Activated CD4-positive, alpha-beta memory T cell treated with anti-CD3 and anti-CD28 coated beads for 36 hours (primary cell): ENCODE data around the gene NEDD9. TPM values are rescaled to one million over a fixed set of nuclear protein-coding genes. Genes with fewer than 3 reads are reported as not detected.

Source experiments
- CTCF ChIA-PET: fragments of 350-600 bp; sonication (Branson Sonifier 250); formaldehyde crosslinking; loops from one replicate; lab custom pipeline; 2021; ENCODE audit warnings: antibody characterized with exemption, inconsistent platforms; lab: Charles Lee
- POLR2A ChIA-PET: fragments of 350-600 bp; sonication (Branson Sonifier 250); formaldehyde crosslinking; loops from one replicate; lab custom pipeline; 2021; ENCODE audit warnings: antibody characterized with exemption; lab: Charles Lee
- DNase-seq: peaks from one replicate; pipeline ENCODE4 v3.0.0-alpha.2; 2020
- H3K27ac Mint-ChIP-seq: one replicate; pipeline ENCODE4 v1.8.0; 2021; ENCODE audit warnings: mixed read lengths
- H3K27me3 Mint-ChIP-seq: one replicate; pipeline ENCODE4 v1.8.0; 2021; ENCODE audit warnings: mixed read lengths
- H3K36me3 Mint-ChIP-seq: one replicate; pipeline ENCODE4 v1.8.0; 2021; ENCODE audit warnings: mixed read lengths
- H3K4me1 Mint-ChIP-seq: one replicate; pipeline ENCODE4 v1.8.0; 2021; ENCODE audit warnings: low read depth, mixed read lengths
- H3K4me3 Mint-ChIP-seq: one replicate; pipeline ENCODE4 v1.8.0; 2021; ENCODE audit warnings: mild to moderate bottlenecking, mixed read lengths
- H3K9me3 Mint-ChIP-seq: one replicate; pipeline ENCODE4 v1.8.0; 2021; ENCODE audit warnings: mixed read lengths
- intact Hi-C: fragments of 100-400 bp; cut with micrococcal nuclease; formaldehyde crosslinking; loops from one replicate; pipeline ENCODE4 v1.15.1; 2023
- total RNA-seq, 2 experiments: library from RNA; stranded (reverse); gene quantifications; one replicate each; pipeline ENCODE4 v1.2.3, GENCODE V29; 2021

NEDD9 gene
- total RNA-seq, 2 experiments from 2014 or later: 26.6 to 31.5 TPM

GRCh38 chr6:11231564-11232192 is 790 bp downstream of the NEDD9 start:
- Mint-ChIP-seq H3K4me3 (peak overlapping the region; percentile 81), H3K27ac (peak overlapping the region; percentile 96), H3K4me1 (peaks cover 59% of the 10 kb centered on the region), H3K27me3 (no peaks in the 10 kb centered on the region), H3K36me3 (peaks cover 8% of the 10 kb centered on the region), H3K9me3 (no peaks in the 10 kb centered on the region)
- ChIA-PET POLR2A (interaction anchor here (0.9 to 4.2 kb wide), 17 partner anchors 9 to 229 kb away, joined by 3 to 51 read pairs (median 6); no protein-coding TSS in a partner anchor), CTCF (interaction anchor here (1.2 to 2.8 kb wide), 6 partner anchors 9 to 265 kb away, joined by 3 to 13 read pairs (median 4); no protein-coding TSS in a partner anchor)
- DNase-seq: no peak
- intact Hi-C loops: loop anchor here (1.0 to 10.0 kb wide), 15 partner anchors 7 to 483 kb away; partner anchors contain the start of gene SMIM13

GRCh38 chr6:11231108-11231463 is 1.4 kb downstream of the NEDD9 start:
- Mint-ChIP-seq H3K27ac (peak overlapping the region; percentile 72), H3K27me3 (no peaks in the 10 kb centered on the region), H3K36me3 (peaks cover 8% of the 10 kb centered on the region), H3K4me1 (peaks cover 58% of the 10 kb centered on the region), H3K4me3 (peak overlapping the region; percentile 81), H3K9me3 (no peaks in the 10 kb centered on the region)
- intact Hi-C loops: loop anchor here (10.0 kb wide), 1 partner anchor 484 kb away; no protein-coding TSS in a partner anchor
- POLR2A ChIA-PET: interaction anchor here (0.9 to 4.2 kb wide), 11 partner anchors 8 to 229 kb away, joined by 5 to 51 read pairs (median 7); no protein-coding TSS in a partner anchor
- CTCF ChIA-PET: interaction anchor here (1.4 to 2.0 kb wide), 3 partner anchors 58 to 265 kb away, joined by 3 to 15 read pairs (median 5); no protein-coding TSS in a partner anchor
- no peak for DNase-seq

DNA sequence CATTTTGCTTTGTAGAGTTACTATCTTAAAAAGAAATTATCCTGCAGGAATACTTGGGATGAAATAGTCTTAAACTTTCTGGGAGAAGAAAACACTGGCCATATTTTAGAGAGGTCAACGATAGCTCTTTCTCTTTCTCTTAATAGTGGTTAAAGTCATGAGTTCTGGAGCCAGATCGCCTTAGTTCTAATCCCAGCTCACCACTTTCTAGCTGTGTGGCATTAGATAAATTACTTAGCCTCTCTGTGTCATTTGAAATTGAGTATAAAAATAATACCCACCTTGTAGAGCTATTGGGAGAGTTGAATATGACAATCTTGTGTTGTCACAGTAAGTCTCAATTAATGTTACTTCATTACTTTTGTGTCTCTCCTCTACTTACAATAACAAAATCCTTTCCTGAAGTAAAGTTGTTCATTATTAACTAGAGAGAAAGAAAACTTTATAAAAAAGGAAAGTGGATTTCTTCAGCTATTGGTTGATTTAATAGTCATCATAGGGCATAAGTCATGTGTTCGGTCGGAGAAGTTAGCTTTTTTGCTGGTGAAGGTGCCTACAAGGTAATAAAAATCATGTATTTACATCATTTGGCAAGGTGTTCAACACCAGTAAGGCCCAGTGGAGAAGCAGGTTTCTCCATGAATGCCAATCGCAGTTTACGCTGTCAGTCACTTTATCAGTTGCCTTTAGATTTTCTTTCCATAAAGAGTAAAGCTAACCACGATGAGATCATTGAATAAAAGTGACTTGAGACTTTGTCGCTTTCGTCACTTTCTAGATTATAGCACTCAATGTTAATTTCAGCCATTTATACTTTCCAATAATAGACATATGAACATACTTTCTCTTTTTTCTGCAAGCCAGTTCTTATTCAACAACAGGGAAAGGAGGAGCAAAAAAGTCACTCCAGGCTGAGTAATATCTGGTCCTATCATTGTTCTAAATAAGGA is 2.0 kb downstream of the NEDD9 start:
- CTCF ChIA-PET: interaction anchor here (1.4 to 2.0 kb wide), 3 partner anchors 58 to 266 kb away, joined by 3 to 15 read pairs (median 5); no protein-coding TSS in a partner anchor
- H3K27me3 Mint-ChIP-seq: no peaks in the 10 kb centered on the region
- POLR2A ChIA-PET: interaction anchor here (0.7 to 4.2 kb wide), 13 partner anchors 7 to 152 kb away, joined by 3 to 51 read pairs (median 5); no protein-coding TSS in a partner anchor
- H3K27ac Mint-ChIP-seq: peak overlapping the region; percentile 72
- H3K9me3 Mint-ChIP-seq: no peaks in the 10 kb centered on the region
- intact Hi-C loops: loop anchor here (10.0 kb wide), 1 partner anchor 484 kb away; no protein-coding TSS in a partner anchor
- no peak for DNase-seq
- H3K36me3 Mint-ChIP-seq: peaks cover 10% of the 10 kb centered on the region
- peak overlapping the region; percentile 81 for H3K4me3 Mint-ChIP-seq
- H3K4me1 Mint-ChIP-seq: peaks cover 58% of the 10 kb centered on the region

GRCh38 chr6:11229655-11230046 is 2.8 kb downstream of the NEDD9 start:
- ChIA-PET POLR2A (interaction anchor here (1.0 to 4.2 kb wide), 6 partner anchors 15 to 153 kb away, joined by 3 to 51 read pairs (median 5); no protein-coding TSS in a partner anchor), CTCF (interaction anchor here (1.4 to 2.0 kb wide), 3 partner anchors 57 to 267 kb away, joined by 3 to 15 read pairs (median 5); no protein-coding TSS in a partner anchor)
- Mint-ChIP-seq H3K27me3 (no peaks in the 10 kb centered on the region), H3K36me3 (peaks cover 15% of the 10 kb centered on the region), H3K4me3 (peak overlapping the region; percentile 81), H3K27ac (no peak overlapping the region), H3K4me1 (peaks cover 64% of the 10 kb centered on the region), H3K9me3 (no peaks in the 10 kb centered on the region)
- DNase-seq: no peak
- intact Hi-C loops: loop anchor here (10.0 kb wide), 1 partner anchor 485 kb away; no protein-coding TSS in a partner anchor

- Mint-ChIP-seq H3K27me3 (no peaks in the 10 kb centered on the region), H3K9me3 (no peaks in the 10 kb centered on the region), H3K36me3 (peaks cover 17% of the 10 kb centered on the region), H3K4me1 (peaks cover 67% of the 10 kb centered on the region), H3K27ac (no peak overlapping the region), H3K4me3 (peak overlapping the region; percentile 14)
- ChIA-PET CTCF (interaction anchor here (1.8 kb wide), 1 partner anchor 267 kb away, joined by 15 read pairs; no protein-coding TSS in a partner anchor), POLR2A (interaction anchor here (0.8 kb wide), 1 partner anchor 46 kb away, joined by 3 read pairs; no protein-coding TSS in a partner anchor)
- no peak for DNase-seq
- intact Hi-C loops: no loop called here
Measured at GRCh38 chr6:11228935-11229654, 3.4 kb downstream of the NEDD9 start.

- no peak for DNase-seq
- Mint-ChIP-seq H3K9me3 (no peaks in the 10 kb centered on the region), H3K4me1 (peaks cover 68% of the 10 kb centered on the region), H3K27me3 (no peaks in the 10 kb centered on the region), H3K36me3 (peaks cover 21% of the 10 kb centered on the region), H3K27ac (no peak overlapping the region), H3K4me3 (no peak overlapping the region)
- POLR2A ChIA-PET: interaction anchor here (1.2 kb wide), 1 partner anchor 50 kb away, joined by 3 read pairs; no protein-coding TSS in a partner anchor
- CTCF ChIA-PET: no interaction called here
- intact Hi-C loops: no loop called here
Measured at GRCh38 chr6:11227698-11228097, 4.8 kb downstream of the NEDD9 start.

- Mint-ChIP-seq H3K27me3 (no peaks in the 10 kb centered on the region), H3K4me1 (peaks cover 68% of the 10 kb centered on the region), H3K36me3 (peaks cover 23% of the 10 kb centered on the region), H3K4me3 (no peak overlapping the region), H3K9me3 (no peaks in the 10 kb centered on the region), H3K27ac (peak overlapping the region; percentile 46)
- DNase-seq: no peak
- intact Hi-C loops: no loop called here
- ChIA-PET CTCF (no interaction called here), POLR2A (interaction anchor here (0.6 to 1.1 kb wide), 3 partner anchors 9 to 151 kb away, joined by 3 to 8 read pairs (median 5); no protein-coding TSS in a partner anchor)
Measured at GRCh38 chr6:11226005-11226404, 6.5 kb downstream of the NEDD9 start.

- Mint-ChIP-seq H3K27me3 (no peaks in the 10 kb centered on the region), H3K36me3 (peaks cover 30% of the 10 kb centered on the region), H3K27ac (peak overlapping the region; percentile 87), H3K9me3 (no peaks in the 10 kb centered on the region), H3K4me1 (peaks cover 61% of the 10 kb centered on the region), H3K4me3 (peak overlapping the region; percentile 44)
- intact Hi-C loops: loop anchor here (1.0 to 2.0 kb wide), 7 partner anchors 7 to 188 kb away; partner anchors contain the start of gene NEDD9
- CTCF ChIA-PET: interaction anchor here (0.6 to 1.3 kb wide), 3 partner anchors 52 to 271 kb away, joined by 3 to 4 read pairs (median 4); no protein-coding TSS in a partner anchor
- peak; percentile 54 for DNase-seq
- POLR2A ChIA-PET: interaction anchor here (0.6 to 3.9 kb wide), 8 partner anchors 7 to 235 kb away, joined by 3 to 17 read pairs (median 6); partner anchors contain the start of gene NEDD9
Measured at GRCh38 chr6:11224966-11225463, 7.5 kb downstream of the NEDD9 start.

- Mint-ChIP-seq H3K9me3 (no peaks in the 10 kb centered on the region), H3K27ac (peak overlapping the region; percentile 87), H3K36me3 (peaks cover 33% of the 10 kb centered on the region), H3K27me3 (no peaks in the 10 kb centered on the region), H3K4me1 (peaks cover 59% of the 10 kb centered on the region), H3K4me3 (peak overlapping the region; percentile 44)
- ChIA-PET POLR2A (interaction anchor here (0.6 to 3.9 kb wide), 9 partner anchors 8 to 235 kb away, joined by 3 to 17 read pairs (median 6); partner anchors contain the start of gene NEDD9), CTCF (interaction anchor here (0.6 to 1.3 kb wide), 7 partner anchors 52 to 271 kb away, joined by 3 to 5 read pairs (median 3); no protein-coding TSS in a partner anchor)
- intact Hi-C loops: loop anchor here (1.0 to 2.0 kb wide), 7 partner anchors 8 to 188 kb away; partner anchors contain the start of gene NEDD9
- peak; percentile 75 for DNase-seq
Measured at GRCh38 chr6:11224252-11224965, 8.1 kb downstream of the NEDD9 start.
